DND-41 (cell line): ENCODE results near the gene PDE7B.

Source experiments
- ATAC-seq: fragments of 200-7000 bp; cut with Tn5 transposase; 3 replicates; pipeline ENCODE4 v1.9.1; 2021; ENCODE audit warnings: low read depth; ENCODE audit not compliant: insufficient read depth
- DNase-seq: peaks from one replicate; pipeline ENCODE4 v3.0.0-alpha.2; 2020
- H2AFZ ChIP-seq: 2 replicates; pipeline ENCODE4 v1.6.0; 2012; ENCODE audit warnings: low read depth, low read length
- H3K27ac ChIP-seq: 2 replicates; pipeline ENCODE4 v1.5.1; 2012; ENCODE audit warnings: low read length, inconsistent platforms
- H3K27me3 ChIP-seq: fragments of 200-600 bp; sonication (generic); 2 replicates; pipeline ENCODE4 v1.6.0; 2012; ENCODE audit warnings: low read length, mild to moderate bottlenecking, inconsistent platforms; ENCODE audit not compliant: insufficient read depth, poor library complexity
- H3K36me3 ChIP-seq: 2 replicates; pipeline ENCODE4 v1.5.1; 2012; ENCODE audit warnings: low read length, inconsistent platforms; ENCODE audit not compliant: insufficient read depth
- H3K4me1 ChIP-seq: 2 replicates; pipeline ENCODE4 v1.5.1; 2012; ENCODE audit warnings: mild to moderate bottlenecking, low read length; ENCODE audit not compliant: insufficient read depth
- H3K4me2 ChIP-seq: 2 replicates; pipeline ENCODE4 v1.6.0; 2012; ENCODE audit warnings: mild to moderate bottlenecking, moderate library complexity, low read length, inconsistent platforms; ENCODE audit not compliant: insufficient read depth
- H3K4me3 ChIP-seq, 2 experiments: fragments of 200-600 bp in 1 of 2; shearing (Covaris generic) in 1 of 2; 2 replicates each; pipeline ENCODE4 v1.5.1; 2012 to 2016; ENCODE audit warnings: inconsistent platforms in 2 of 2, low read length in 2 of 2, mild to moderate bottlenecking in 2 of 2, low read depth in 1 of 2, moderate library complexity in 1 of 2
- H3K79me2 ChIP-seq: 2 replicates; pipeline ENCODE4 v1.6.0; 2012; ENCODE audit warnings: low read length, inconsistent platforms; ENCODE audit not compliant: insufficient read depth
- H3K9ac ChIP-seq: 2 replicates; pipeline ENCODE4 v1.6.0; 2012; ENCODE audit warnings: low read depth, mild to moderate bottlenecking, inconsistent platforms, low read length, moderate library complexity
- H3K9me3 ChIP-seq: 2 replicates; pipeline ENCODE4 v1.5.1; 2012; ENCODE audit warnings: low read length, moderate library complexity, mild to moderate bottlenecking, inconsistent platforms; ENCODE audit not compliant: insufficient read depth, severe bottlenecking
- H4K20me1 ChIP-seq: 2 replicates; pipeline ENCODE4 v1.6.0; 2012; ENCODE audit warnings: low read length; ENCODE audit not compliant: insufficient read depth
- CTCF ChIP-seq: IDR thresholded peaks from 2 replicates; pipeline ENCODE4 v1.5.1; 2012; ENCODE audit warnings: borderline replicate concordance, low read length, moderate library complexity, mild to moderate bottlenecking; ENCODE audit not compliant: poor library complexity, severe bottlenecking; ENCODE audit errors: extremely low read depth
- EZH2 ChIP-seq: IDR thresholded peaks from 3 replicates; pipeline ENCODE4 v1.6.1; 2012; ENCODE audit warnings: borderline replicate concordance, low read depth, mild to moderate bottlenecking, moderate library complexity, low read length, inconsistent platforms; ENCODE audit not compliant: severe bottlenecking

The PDE7B gene

GRCh38 chr6:136226027-136226673 lies 374.6 kb downstream of the PDE7B start:
- Histone ChIP-seq H3K27me3 (no peaks in the 10 kb centered on the region), H3K4me2 (peak overlapping the region; percentile 47; the same call in 1 of the 2 replicates), H3K4me3 (peak overlapping the region in 1 of 2 experiments; percentile 6; a peak in 1 of 4 replicates), H3K79me2 (no peaks in the 10 kb centered on the region), H3K27ac (no peak overlapping the region), H3K36me3 (peaks cover 11% of the 10 kb centered on the region; the same call in 1 of the 2 replicates), H3K9me3 (no peaks in the 10 kb centered on the region), H4K20me1 (no peaks in the 10 kb centered on the region), H3K9ac (no peak overlapping the region), H2AFZ (peak overlapping the region; percentile 62), H3K4me1 (peaks cover 3% of the 10 kb centered on the region; the same call in 1 of the 2 replicates)
- TF ChIP-seq CTCF (peak; percentile 99), EZH2 (no peak)
- peak; percentile 53 for DNase-seq
- peak; percentile 83 for ATAC-seq

GRCh38 chr6:136226674-136227377 lies 375.3 kb downstream of the PDE7B start:
- Histone ChIP-seq H3K4me3 (peak overlapping the region in 1 of 2 experiments; percentile 6; a peak in 1 of 4 replicates), H3K4me1 (peaks cover 3% of the 10 kb centered on the region; the same call in 1 of the 2 replicates), H3K9me3 (no peaks in the 10 kb centered on the region), H3K36me3 (peaks cover 12% of the 10 kb centered on the region; the same call in 1 of the 2 replicates), H3K79me2 (no peaks in the 10 kb centered on the region), H3K27me3 (no peaks in the 10 kb centered on the region), H3K27ac (no peak overlapping the region), H4K20me1 (no peaks in the 10 kb centered on the region), H2AFZ (peak overlapping the region; percentile 62), H3K4me2 (peak overlapping the region; percentile 47; the same call in 1 of the 2 replicates), H3K9ac (no peak overlapping the region)
- DNase-seq (no peak), ATAC-seq (peak; percentile 46; the same call in 2 of the 3 replicates)
- TF ChIP-seq CTCF = no peak
- TF ChIP-seq EZH2 = no peak

GRCh38 chr6:136228814-136229213 lies 377.3 kb downstream of the PDE7B start:
- no peaks in the 10 kb centered on the region for H4K20me1 ChIP-seq
- ATAC-seq (no peak), DNase-seq (no peak)
- no peaks in the 10 kb centered on the region for H3K79me2 ChIP-seq
- no peaks in the 10 kb centered on the region for H3K27me3 ChIP-seq
- H3K27ac ChIP-seq = no peak overlapping the region
- H3K4me3 ChIP-seq = no peak overlapping the region
- H2AFZ ChIP-seq = no peak overlapping the region
- H3K9me3 ChIP-seq = no peaks in the 10 kb centered on the region
- peaks cover 3% of the 10 kb centered on the region; the same call in 1 of the 2 replicates for H3K4me1 ChIP-seq
- TF ChIP-seq CTCF = no peak
- TF ChIP-seq EZH2 = no peak
- H3K36me3 ChIP-seq = peaks cover 18% of the 10 kb centered on the region; the same call in 1 of the 2 replicates
- no peak overlapping the region for H3K4me2 ChIP-seq
- H3K9ac ChIP-seq = no peak overlapping the region
